Hematopoietic multipotent progenitor cell treated with erythropoietin and hydrocortisone succinate and interleukin-3 and kit ligand, for 17 days (in vitro differentiated cells): ENCODE measurements around the gene CDH24.
"Not testable (repeated sequence)": the region's sequence is repeated elsewhere in the genome, so short reads cannot be mapped to it uniquely, and the experiment has no call there.

Source experiments
- DNase-seq: peaks from one replicate; pipeline ENCODE4 v3.0.0-alpha.2; 2015; ENCODE audit warnings: low spot score

CDH24 gene

DNA sequence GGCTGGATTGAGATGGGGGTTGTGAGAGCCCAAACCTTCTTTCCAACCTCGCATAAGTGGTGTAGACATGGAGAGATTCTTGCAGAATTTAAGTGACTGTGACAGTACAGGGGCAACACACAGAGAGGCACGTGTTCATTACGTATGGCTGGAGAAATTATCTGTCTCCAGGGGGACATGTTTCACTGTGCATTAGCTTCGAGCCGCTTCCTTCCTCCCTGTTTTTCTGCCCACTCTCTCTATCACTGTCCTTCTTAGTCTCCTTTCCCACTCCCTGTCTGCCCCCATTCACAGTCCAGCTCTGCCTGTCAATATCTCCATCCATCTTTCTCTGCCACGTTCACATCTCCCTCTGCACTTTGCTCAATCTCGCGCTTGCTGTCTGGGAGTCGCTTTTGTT, 35.9 kb downstream of the CDH24 start:
- no peak for DNase-seq

DNA sequence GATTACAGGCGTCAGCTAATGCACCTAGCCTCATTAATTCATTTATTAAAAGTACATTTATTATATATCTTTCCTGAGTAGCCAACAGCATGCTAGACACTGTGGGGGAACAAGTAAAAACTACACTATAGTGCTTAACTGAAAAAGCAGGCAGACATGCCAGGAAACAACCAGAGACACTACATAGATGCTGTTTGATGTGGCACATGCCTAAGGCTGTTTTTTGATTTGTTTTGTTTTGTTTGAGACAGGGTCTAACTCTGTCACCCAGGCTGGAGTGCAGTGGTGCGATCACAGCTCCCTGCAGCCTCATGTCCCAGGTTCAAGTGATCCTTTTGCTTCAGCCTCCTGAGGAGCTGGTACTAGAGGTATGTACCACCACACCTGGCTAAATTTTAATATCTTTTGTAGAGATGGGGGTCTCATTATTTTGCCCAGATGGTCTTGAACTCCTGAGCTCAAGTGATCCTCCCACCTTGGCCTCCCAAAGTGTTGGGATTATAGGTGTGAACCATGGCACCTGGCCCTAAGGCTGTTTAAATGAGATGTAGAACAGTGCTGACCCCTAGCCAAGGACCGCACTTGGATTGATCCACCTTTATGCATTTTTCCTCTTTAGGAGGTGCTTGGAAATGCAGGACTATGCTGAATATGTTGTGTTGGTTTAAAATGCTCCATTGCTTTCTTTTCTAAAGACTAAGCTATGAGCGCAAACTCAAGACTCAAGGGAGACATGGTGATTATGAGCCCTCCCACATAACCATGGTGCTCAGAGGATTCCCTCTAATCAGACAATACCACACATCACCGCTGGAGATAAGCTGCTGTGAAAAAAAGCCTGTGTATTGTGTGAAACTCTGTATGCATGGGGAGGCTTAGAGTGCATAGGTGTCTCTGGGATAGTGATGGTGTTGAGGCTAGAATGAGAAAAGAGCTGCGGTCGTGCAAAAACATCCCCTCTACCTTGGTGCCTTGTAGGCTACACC, 36.9 kb downstream of the CDH24 start:
- no peak for DNase-seq

DNA sequence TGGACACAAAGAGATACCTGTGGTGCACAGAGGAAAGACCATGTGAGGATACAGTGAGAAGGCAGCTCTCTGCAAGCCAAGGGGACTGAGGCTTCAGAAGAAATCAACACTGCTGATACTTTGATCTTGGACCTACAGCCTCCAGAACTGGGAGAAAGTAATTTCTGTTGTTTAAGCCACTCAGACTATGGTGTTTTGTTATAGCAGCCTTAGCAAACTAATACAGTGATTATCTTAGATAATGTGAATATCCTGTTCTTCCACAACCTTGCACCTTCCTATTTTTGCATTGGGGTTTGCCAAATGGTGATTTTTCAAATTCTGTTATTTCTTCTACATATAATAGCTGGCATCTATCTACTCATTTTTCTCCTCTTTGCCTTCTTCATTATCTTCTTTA, 39.2 kb downstream of the CDH24 start:
- DNase-seq: no peak

DNA sequence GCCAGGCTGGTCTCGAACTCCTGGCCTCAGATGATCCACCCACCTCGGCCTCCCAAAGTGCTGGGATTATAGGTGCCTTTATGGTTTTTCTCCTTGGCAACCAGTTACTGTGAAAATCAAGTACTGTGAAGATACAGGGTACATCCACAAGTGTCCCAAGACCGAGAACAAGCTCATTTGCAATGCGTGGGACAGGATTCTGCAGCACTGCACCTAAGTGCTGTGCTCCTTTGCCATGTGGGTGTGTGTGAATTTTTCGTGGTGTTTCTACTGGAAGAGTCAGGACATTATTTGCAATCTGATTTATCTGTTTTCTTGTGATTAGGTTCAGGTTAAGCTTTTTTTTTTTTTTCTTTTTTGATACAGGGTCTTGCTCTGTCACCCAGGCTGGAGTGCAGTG, 40.2 kb downstream of the CDH24 start:
- DNase-seq: no peak

DNA sequence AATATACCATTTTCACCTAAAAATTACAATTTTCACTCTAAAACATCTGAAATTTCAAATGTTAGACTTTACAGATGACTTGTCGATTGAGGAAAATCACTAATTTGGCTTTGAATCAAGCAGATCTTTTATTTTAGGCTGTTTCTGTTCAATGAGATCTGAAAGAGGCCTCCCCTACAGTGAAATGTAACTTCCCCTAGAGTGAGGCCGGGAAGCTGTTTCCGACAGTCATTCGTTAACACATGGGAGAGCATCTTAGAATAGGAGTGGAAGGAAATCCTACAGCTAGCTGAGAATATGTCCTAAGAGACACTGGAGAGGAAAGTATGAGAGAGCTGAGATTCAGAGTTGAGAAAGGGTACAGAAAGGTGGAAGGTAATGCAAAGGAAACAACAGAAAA, 41.7 kb downstream of the CDH24 start:
- DNase-seq: no peak

DNA sequence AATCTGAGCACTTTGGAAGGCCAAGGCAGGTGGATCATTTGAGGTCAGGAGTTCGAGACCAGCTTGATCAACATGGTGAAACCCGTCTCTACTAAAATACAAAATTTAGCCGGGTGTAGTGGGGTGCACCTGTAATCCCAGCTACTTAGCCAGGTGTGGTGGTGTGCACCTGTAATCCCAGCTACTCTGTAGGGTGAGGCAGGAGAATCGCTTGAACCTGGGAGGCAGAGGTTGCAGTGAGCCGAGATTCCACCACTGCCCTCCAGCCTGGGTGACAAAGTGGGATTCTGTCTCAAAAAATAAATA, 43.6 kb downstream of the CDH24 start:
- not testable (repeated sequence) for DNase-seq

DNA sequence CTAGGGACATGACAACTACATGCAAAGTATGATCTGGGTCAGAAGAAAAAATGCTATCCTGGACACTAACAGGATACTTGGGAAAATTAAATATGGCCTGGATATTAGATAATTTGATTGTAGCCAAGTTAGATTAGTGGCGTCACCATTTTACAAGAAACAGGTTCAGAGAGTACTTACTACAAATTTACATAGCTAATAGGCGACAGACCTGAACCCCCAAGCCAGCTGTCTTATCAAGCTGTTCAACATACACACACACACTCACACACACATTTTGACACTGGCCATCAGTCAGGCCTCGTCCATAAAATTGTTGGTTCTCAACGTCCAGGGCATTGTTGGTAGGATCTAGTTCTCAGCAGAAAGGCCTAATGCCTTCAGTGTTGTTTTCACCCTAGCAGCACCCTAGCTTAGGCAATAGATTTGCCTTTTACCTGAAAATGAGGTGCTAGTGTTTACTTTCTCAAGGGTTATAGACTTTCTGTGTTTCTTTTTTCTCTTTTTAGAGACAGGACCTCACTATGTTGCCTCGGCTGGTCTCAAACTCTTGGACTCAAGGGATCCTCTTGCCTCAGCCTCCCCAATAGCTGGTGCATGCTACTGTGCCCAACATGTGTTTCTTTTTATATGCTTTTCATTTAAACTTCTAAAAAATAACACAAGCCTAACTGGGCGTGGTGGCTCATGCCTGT, 44.1 kb downstream of the CDH24 start:
- no peak for DNase-seq

DNA sequence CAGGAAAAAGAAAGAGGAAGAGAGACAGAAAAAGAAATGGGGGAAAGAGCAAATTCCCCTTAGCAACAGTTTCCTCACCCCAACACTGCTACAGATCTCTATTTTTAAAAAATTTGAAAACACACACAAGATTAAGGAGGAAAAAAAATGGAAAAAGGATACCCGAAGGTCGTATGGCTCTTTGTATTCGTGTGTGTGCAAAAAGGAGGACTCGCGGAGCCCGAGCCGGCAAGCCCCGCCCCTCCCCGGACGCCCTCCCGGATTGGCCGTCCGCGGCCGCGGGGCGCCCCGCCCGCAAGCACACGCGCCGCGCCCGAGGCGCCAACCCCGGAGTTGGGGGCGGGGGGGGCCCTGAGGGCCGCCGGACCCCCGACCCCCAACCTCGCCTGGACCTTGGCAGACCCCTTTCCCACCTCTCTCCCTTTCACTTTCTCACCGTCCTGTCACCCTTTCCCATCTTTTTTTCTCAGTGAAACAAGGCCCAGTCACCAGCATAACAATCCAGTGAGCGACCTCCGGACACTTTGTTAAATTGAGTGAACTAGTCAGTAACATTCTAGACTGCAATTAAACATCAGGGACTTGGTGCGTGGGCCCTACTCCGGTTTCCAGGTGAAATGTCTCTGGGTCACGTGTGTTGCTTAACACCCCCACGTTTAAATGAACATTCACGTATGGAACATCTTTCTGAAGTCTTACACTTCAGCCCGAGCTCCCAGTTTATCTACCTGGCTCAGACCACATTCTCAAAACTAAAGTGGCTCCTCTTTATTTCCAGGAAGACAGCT, 47.2 kb downstream of the CDH24 start, which contains the start of gene C14orf93:
TSS of gene C14orf93 (minus strand) at position 205 of the 788 bp plus-strand sequence. CDS start 11,120 bp downstream, outside the sequence.
- peak; percentile 80 for DNase-seq

DNA sequence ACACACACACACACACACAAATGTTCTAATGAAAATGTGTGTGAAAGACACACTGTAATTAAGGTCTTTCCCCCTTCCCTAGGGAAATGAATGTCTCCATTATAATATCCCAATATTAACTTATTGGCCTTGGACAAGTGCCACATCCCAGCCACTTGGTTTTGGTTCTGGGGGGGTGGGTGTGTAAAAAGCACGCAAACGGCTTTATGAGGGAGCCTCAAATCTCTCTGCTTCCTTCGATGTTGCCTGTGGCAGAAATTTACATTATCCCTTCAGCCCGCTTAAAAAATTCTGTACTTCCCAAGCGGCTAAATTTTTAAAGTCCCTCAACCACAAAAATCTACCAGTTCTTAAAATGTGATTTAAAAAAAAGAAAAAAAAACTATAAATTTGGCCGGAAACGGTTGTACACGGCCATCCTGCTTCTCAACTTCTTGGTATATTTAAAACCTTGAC, 47.8 kb downstream of the CDH24 start:
- no peak for DNase-seq

DNA sequence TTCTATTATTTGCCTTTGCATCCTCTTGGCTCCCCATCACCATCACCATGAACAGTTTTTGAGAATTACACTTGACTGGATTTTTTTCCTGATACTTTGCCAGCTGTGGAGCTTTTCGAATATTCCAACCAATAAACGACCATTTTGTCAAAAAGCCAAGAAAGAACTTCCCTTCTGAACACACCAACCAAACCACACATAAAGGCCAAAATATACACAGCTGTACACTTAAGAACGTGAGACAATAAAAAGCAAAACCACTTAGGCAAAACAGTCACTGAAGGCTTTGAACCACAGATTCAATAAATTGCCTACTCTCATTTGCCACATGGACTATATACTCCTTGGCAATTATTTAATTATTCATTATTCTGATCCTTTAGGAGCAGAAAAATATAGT, 48.5 kb downstream of the CDH24 start:
- DNase-seq: no peak

DNA sequence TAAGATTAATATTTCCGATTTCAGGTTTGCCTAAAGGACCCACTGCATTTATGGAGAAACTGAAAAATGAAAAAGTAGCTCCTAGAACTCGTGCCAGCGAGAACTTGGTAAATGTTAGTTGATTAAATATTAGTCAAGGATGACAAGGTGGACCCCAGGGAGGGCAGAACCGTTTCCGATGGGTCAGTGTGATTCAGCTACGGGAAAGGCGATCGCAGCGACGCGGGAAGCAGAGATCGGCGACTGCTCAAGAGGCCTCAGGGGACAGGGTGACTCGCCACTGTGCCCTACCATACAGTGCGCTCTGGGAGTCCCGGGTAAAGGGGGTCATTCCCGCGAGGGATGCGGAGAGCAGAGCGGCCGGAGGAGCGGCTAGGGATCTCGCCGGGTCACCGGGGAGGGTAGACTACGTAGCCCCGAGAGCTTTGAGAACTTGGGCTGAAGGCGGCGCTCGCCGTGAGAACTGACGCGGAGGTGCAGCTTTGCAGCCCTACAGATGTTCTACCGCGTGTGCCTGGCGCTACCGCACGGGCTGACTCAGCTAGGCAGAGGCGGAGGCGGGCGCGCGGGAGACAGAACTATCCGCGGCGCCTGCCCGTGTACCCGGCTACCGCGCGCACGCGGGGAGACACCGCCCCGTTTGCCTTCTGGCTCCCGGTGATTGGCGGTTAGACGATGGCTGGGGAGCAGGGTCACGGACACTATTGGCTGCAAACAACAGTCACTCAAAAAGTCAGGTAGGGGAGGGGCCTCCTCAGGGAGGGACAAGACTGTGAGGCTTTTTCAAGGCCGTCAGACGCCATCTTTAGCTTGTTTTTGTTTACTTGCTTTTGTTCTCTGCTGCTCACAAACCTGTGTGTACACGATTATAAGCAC, 50.5 kb downstream of the CDH24 start:
- peak; percentile 99 for DNase-seq

DNA sequence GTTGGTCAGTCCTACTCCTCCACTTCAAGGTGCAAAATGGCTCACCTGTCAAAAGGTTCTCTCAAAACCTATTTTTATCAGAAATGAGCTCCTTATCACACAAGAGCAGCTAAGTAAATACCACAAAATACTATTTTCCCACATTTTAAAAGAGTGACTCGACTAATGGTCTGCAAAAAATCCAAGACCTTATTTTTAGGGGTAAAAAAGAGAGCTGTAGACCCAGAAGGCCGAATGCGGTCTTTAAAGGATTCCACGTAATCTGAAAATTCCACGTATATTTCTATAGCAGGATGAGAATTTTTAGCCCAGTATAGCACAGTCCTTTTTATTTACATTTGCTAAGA, 51.2 kb downstream of the CDH24 start:
- DNase-seq: peak; percentile 24

DNA sequence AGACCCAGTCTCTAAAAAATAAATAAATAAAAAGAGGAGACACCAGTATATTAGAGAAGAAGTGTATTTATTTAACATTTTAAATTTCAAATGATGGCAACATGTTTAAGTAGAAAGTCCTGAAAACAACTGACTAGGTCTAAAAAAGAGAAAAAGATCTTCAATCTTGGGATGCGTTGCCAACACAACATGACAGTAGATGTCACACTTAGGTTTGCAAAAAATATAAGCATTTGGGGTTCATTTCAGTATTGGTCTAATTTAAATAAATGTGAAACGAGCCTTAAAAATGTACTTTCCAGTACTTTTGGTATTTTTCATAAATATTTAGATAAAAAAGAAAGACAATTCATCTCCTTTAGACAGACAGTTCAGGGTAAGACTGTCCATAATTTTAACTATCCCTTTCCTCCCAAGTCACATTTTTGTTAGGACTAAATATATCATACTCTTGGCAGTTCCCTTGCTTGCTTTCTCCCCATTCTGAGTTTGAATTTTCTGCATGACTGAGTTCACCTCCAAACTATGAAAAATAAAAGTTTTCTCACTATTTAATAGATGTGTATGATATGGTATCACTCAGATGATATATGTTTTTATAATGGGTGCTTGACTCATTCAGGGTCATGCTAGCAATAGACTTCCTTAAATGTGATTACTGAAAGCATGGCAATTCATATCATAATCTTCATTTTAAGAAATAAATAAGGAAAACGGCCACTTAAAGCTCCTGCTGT, 51.7 kb downstream of the CDH24 start:
- no peak for DNase-seq

DNA sequence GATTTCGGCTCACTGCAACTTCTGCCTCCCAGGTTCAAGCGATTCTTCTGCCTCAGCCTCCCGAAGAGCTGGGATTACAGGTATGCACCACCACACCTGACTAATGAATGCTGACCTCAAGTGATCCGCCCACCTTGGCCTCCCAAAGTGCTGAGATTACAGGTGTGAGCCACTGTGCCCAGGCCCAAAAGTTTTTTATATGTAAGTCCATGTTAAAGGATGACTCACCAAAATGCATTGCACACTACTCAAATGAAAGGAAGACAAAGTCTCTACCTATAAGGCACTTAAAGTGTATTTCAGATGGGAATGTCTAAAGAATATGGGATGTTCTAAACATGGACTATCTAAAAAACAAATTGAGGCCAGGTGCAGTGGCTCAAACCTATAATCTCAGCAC, 53.0 kb downstream of the CDH24 start:
- DNase-seq: not testable (repeated sequence)

DNA sequence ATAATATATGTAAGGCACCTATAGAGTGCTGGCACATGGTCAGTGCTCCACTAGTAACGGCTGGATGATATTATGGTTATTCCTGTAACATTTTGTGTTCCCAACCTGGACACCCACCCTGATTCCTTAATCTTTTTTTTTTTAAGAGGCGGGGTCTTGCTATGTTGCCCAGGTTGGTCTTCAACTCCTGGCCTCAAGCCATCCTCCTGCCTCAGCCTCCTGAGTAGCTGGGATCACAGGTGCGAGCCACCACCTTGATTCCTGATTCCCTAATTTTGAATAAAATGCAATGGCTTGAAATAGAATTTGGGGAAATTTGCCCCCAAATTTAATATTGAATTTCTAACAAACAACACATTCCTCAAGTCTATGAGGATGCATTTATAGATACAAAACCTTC, 54.7 kb downstream of the CDH24 start:
- DNase-seq: no peak

DNA sequence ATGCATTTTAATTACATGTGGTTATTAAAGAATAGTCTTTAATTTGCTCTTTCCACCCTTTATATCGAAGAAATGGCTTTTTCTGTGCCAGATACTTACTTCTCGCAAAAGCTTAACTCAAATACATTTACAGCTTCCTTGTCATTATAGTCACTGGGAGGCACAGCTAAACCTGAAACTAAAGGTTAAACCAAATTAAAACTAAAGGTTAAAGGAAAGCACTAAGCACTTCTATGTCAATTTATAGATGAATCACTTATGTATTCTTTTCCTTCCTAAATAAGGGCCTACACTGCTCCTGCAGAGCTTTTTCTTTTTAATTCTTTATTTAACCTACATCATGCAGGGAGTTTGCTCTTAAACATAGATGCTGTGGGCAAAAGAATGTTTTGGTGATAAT, 56.5 kb downstream of the CDH24 start:
- no peak for DNase-seq

DNA sequence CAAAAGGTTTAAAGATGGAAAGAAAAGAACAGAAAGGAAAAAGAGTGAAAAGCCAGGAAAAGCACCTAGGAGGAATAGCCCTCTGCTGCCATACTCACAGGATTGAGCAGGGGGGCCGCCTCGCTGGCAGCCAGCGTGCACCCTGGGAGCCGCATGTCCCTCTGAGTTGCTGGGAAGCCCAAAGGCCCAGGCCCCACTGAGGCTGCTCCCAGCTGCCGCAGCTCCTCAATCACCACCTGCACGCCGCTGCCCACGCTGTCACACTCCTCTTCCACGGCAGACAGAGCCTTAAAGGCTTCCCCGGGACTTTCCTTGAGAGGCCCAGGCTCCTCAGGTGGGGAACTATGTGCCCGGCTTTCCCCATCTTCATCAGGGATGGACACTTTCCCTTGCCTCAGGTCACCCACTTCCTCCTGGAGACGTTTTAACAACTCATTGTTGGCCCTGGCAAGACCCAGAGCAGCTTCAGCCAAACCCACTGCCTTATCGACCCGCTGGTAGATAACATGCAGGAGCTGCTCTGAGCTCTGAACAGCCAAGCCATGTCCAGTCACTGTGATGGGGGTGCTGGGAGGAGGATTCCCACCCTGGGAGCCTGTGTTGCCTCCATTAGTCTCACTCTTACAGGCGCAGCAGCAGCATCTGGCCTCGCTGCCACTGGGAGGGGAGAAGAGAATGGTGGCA, 58.8 kb downstream of the CDH24 start:
- no peak for DNase-seq

DNA sequence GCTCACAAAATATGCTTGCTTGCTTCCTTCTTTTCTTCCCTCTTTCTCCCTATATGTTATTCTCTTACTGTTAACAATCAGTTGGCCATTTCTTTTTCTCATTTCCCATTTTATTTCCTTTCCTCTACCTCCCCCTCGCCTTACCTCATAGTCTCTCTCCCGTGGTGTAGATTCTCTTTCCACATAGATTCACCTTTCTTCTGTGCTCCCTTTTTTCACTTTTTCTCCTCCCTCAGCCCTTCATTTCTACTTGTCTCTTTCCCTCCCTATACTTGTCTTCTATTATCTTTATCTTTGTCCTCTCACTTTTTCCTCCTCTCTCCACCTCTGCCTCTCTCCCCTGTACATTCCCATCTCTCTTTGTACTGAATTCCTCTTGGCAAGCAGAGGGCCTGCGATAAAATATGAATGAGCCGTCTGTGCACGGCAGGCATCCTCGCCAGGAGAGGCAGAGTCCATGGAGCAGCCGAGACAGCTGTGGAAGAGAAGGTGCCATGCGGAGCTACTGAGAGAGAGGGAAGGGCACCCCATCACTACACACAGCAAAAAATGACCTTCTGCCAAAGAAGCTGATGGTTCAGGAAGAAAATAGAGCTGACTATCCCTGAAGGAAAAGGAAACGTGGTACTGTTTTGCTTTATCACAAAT, 59.5 kb downstream of the CDH24 start:
- no peak for DNase-seq
